T-helper 2 cell (primary cell): Measurements from ENCODE around the gene TRIM66.
"Not testable (repeated sequence)": the region's sequence is repeated elsewhere in the genome, so short reads cannot be mapped to it uniquely, and the experiment has no call there.

Experiments
- DNase-seq, 5 experiments: peaks; one replicate each; pipeline versions ENCODE4 v3.0.0 to v3.0.0-alpha.2; 2012 to 2022

The TRIM66 gene

GRCh38 chr11:8690374-8691342 lies 8.2 kb upstream of the TRIM66 start:
- no peak for DNase-seq

- DNase-seq = peak in 1 of 5 experiments; percentile 27
Observed at GRCh38 chr11:8689726-8690255, 7.3 kb upstream of the TRIM66 start.

- peak; percentile 60 to 93 (median 67) for DNase-seq
Observed at GRCh38 chr11:8688414-8689362, 6.2 kb upstream of the TRIM66 start.

GRCh38 chr11:8686325-8686724 lies 3.9 kb upstream of the TRIM66 start:
- DNase-seq = no peak

- no peak for DNase-seq
Observed at GRCh38 chr11:8685820-8686219, 3.4 kb upstream of the TRIM66 start.

GRCh38 chr11:8685306-8685705 lies 2.8 kb upstream of the TRIM66 start:
- DNase-seq = no peak

- no peak for DNase-seq
Observed at GRCh38 chr11:8684600-8685290, 2.3 kb upstream of the TRIM66 start.

- peak in 1 of 5 experiments; percentile 57 for DNase-seq
Observed at GRCh38 chr11:8683115-8683807, 796 bp upstream of the TRIM66 start.

GRCh38 chr11:8681837-8682302 lies 595 bp downstream of the TRIM66 start:
- DNase-seq = no peak

- DNase-seq = no peak
Observed at GRCh38 chr11:8679006-8679405, 3.5 kb downstream of the TRIM66 start.

- no peak for DNase-seq
Observed at GRCh38 chr11:8676458-8676857, 6.0 kb downstream of the TRIM66 start.

- no peak for DNase-seq
Observed at GRCh38 chr11:8674859-8675258, 7.6 kb downstream of the TRIM66 start.

- DNase-seq = no peak
Observed at GRCh38 chr11:8672346-8672745, 10.1 kb downstream of the TRIM66 start.

GRCh38 chr11:8671651-8672062 lies 10.8 kb downstream of the TRIM66 start:
- no peak for DNase-seq

- DNase-seq = no peak
Observed at GRCh38 chr11:8671193-8671612, 11.3 kb downstream of the TRIM66 start.

GRCh38 chr11:8670081-8670480 lies 12.4 kb downstream of the TRIM66 start:
- not testable (repeated sequence) for DNase-seq

GRCh38 chr11:8665222-8665621 lies 17.2 kb downstream of the TRIM66 start:
- no peak for DNase-seq

- DNase-seq = no peak
Observed at GRCh38 chr11:8661001-8661795, 21.3 kb downstream of the TRIM66 start.

GRCh38 chr11:8658321-8659057 lies 24.0 kb downstream of the TRIM66 start:
- DNase-seq = no peak

- no peak for DNase-seq
Observed at GRCh38 chr11:8656291-8656690, 26.2 kb downstream of the TRIM66 start.
